Right atrium auricular region (tissue), 2 donors: ENCODE measurements around the gene TAC1. TPM values are rescaled to one million over a fixed set of nuclear protein-coding genes. Genes with fewer than 3 reads are reported as not detected.
"Not testable (repeated sequence)": the region's sequence is repeated elsewhere in the genome, so short reads cannot be mapped to it uniquely, and the experiment has no call there.

Experiments used
- DNase-seq: peaks from one replicate; pipeline ENCODE4 v3.0.0-alpha.2; 2019; ENCODE audit warnings: low spot score
- H3K27ac ChIP-seq, 2 donors: fragments of 200-600 bp; sonication (generic); 1 replicate in 1 of 2; 2 replicates in 1 of 2; pipeline ENCODE4 v1.5.1; 2016 to 2019
- H3K27me3 ChIP-seq, 2 donors: fragments of 200-600 bp; sonication (generic); one replicate each; pipeline versions ENCODE4 v1.5.1 to v1.6.0; 2017 to 2019
- H3K36me3 ChIP-seq: fragments of 200-600 bp; sonication (generic); one replicate; pipeline ENCODE4 v1.5.1; 2016
- H3K4me1 ChIP-seq, 2 donors: fragments of 200-600 bp; sonication (generic); one replicate each; pipeline versions ENCODE4 v1.5.1 to v1.6.0; 2017 to 2019
- H3K4me3 ChIP-seq, 2 donors: fragments of 200-600 bp; sonication (generic); 1 replicate in 1 of 2; 2 replicates in 1 of 2; pipeline ENCODE4 v1.5.1; 2017 to 2019; ENCODE audit warnings: mild to moderate bottlenecking in 1 of 2, moderate library complexity in 1 of 2
- H3K9me3 ChIP-seq, 2 donors: fragments of 200-600 bp; sonication (generic); one replicate each; pipeline ENCODE4 v1.5.1; 2019
- total RNA-seq, 2 donors: library from RNA; depleted of rRNA; stranded (reverse); fragments of >200 nt; gene quantifications; one replicate each; pipeline ENCODE4 v1.1.0, GENCODE V29; 2016
- TF ChIP-seq, protein P1 (sequence below), 2 donors: fragments of 200-600 bp; sonication (generic); IDR thresholded peaks; one replicate each; pipeline ENCODE4 v1.5.1; 2019; ENCODE audit warnings: antibody characterized with exemption in 2 of 2

TAC1 gene
- total RNA-seq, 2 donors from 2014 or later, result not detected

DNA sequence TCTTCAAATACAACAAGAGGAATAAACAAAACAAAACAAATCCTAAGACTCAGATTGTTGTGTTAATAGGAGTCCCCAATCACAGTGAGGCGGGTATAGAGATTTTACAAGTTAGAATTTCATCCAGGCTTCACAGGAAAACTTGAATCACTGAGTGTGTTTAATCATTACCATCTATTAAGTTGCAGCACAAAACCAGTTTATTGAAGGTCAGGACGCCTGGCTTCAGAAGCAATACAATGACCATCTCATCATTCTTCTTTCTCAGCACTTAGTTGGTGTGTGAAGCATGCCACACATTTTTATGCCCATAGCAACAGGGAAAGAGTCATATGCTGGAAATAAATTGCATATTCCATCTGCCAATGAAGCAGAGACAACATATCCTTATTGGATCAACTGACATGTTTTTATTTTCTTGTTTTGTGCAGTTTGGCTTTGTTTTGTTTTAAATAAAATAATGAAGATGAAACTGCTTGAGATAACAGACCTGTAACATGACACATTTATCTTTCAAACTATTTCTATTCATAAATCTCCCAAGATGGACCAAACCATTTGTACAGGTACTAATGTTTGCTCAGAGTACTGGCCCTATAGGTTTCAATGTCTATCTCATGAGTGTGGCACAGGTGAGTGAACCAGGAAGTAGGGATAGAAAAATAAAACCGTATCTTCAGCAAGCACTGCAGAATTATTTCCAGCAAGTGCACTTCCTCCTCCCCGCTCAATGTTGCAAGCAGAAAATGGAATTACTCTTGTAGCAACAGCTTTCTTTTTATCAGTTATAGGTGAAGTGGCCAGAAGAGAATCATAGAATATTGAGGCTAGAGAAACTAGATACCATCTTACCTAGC is 40.4 kb downstream of the TAC1 start:
- Histone ChIP-seq H3K4me3 (no peak overlapping the region), H3K27ac (no peak overlapping the region), H3K9me3 (no peaks in the 10 kb centered on the region), H3K27me3 (no peaks in the 10 kb centered on the region), H3K36me3 (no peaks in the 10 kb centered on the region), H3K4me1 (no peaks in the 10 kb centered on the region)
- TF ChIP-seq, protein P1, sequence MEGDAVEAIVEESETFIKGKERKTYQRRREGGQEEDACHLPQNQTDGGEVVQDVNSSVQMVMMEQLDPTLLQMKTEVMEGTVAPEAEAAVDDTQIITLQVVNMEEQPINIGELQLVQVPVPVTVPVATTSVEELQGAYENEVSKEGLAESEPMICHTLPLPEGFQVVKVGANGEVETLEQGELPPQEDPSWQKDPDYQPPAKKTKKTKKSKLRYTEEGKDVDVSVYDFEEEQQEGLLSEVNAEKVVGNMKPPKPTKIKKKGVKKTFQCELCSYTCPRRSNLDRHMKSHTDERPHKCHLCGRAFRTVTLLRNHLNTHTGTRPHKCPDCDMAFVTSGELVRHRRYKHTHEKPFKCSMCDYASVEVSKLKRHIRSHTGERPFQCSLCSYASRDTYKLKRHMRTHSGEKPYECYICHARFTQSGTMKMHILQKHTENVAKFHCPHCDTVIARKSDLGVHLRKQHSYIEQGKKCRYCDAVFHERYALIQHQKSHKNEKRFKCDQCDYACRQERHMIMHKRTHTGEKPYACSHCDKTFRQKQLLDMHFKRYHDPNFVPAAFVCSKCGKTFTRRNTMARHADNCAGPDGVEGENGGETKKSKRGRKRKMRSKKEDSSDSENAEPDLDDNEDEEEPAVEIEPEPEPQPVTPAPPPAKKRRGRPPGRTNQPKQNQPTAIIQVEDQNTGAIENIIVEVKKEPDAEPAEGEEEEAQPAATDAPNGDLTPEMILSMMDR (IDR thresholded peaks at IDR 0.05), result no peak
- no peak for DNase-seq

DNA sequence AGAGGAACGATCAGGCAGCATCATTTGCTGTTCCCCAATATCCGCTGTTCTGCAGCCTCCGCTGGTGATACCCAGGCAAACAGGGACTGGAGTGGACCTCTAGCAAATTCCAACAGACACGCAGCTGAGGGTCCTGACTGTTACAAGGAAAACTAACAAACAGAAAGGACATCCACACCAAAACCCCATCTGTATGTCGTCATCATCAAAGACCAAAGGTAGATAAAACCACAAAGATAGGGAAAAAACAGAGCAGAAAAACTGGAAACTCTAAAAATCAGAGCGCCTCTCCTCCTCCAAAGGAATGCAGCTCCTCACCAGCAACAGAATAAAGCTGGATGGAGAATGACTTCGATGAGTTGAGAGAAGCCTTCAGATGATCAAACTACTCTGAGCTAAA is 54.5 kb downstream of the TAC1 start:
- H3K27ac ChIP-seq, H3K27me3 ChIP-seq, H3K4me3 ChIP-seq, H3K36me3 ChIP-seq, DNase-seq, H3K9me3 ChIP-seq, H3K4me1 ChIP-seq: not testable (repeated sequence)

Other genes with a start within 250 kb of the TAC1 start
- 10 to 100 TPM; 11.8 to 13.4 TPM for gene ASNS, start 140.3 kb downstream of the TAC1 start, total RNA-seq